ENCODE measurements around the gene PHIP.

GRCh38 chr6:78925317-78925716 lies 152.7 kb downstream of the PHIP start:
- TF ChIP-seq, protein P1, sequence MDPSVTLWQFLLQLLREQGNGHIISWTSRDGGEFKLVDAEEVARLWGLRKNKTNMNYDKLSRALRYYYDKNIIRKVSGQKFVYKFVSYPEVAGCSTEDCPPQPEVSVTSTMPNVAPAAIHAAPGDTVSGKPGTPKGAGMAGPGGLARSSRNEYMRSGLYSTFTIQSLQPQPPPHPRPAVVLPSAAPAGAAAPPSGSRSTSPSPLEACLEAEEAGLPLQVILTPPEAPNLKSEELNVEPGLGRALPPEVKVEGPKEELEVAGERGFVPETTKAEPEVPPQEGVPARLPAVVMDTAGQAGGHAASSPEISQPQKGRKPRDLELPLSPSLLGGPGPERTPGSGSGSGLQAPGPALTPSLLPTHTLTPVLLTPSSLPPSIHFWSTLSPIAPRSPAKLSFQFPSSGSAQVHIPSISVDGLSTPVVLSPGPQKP (IDR thresholded peaks at IDR 0.05; ENCODE audit: low read depth, low read length) = no peak
- TF ChIP-seq ZNF217 (IDR thresholded peaks at IDR 0.05) = no peak
- TF ChIP-seq BHLHE40 (IDR thresholded peaks at IDR 0.05; ENCODE audit: borderline replicate concordance in 1 of 2, low read depth in 2 of 2, low read length in 1 of 2) = no peak
- TF ChIP-seq YBX1 (IDR thresholded peaks at IDR 0.05) = no peak

All from GM12878 (cell line).